Fibroblast of the aortic adventitia (primary cell): ENCODE measurements around the gene MUSK. TPM values are rescaled to one million over a fixed set of nuclear protein-coding genes. Genes with fewer than 3 reads are reported as not detected.
A peak's percentile ranks its signal among the peaks of the same experiment; 100 is the strongest.
"Not testable (repeated sequence)": the region's sequence is repeated elsewhere in the genome, so short reads cannot be mapped to it uniquely, and the experiment has no call there.

ENCODE experiments used
- DNase-seq: peaks from one replicate; pipeline ENCODE4 v3.0.0-alpha.2; 2010; ENCODE audit warnings: low read depth
- H3K4me3 ChIP-seq: 2 replicates; pipeline ENCODE4 v1.5.1; 2011; ENCODE audit warnings: low read depth, mild to moderate bottlenecking, control low read depth, low read length, moderate library complexity
- CTCF ChIP-seq: IDR thresholded peaks from 2 replicates; pipeline ENCODE4 v1.5.1; 2011; ENCODE audit warnings: mild to moderate bottlenecking, low read length, control low read depth, inconsistent platforms; ENCODE audit not compliant: insufficient read depth
- total RNA-seq: library from RNA; depleted of rRNA; stranded (reverse); fragments of >200 nt; gene quantifications from 2 replicates; pipeline ENCODE4 v1.2.3, GENCODE V29; 2012; ENCODE audit warnings: low replicate concordance

MUSK gene
- total RNA-seq, 1 donor = 1.4 TPM

GRCh38 chr9:110812886-110813285, 144.3 kb downstream of the MUSK start:
- TF ChIP-seq CTCF = no peak
- no peak for DNase-seq
- no peak overlapping the region for H3K4me3 ChIP-seq

GRCh38 chr9:110814159-110814558, 145.6 kb downstream of the MUSK start:
- no peak overlapping the region for H3K4me3 ChIP-seq
- no peak for TF ChIP-seq CTCF
- DNase-seq = peak; percentile 23

GRCh38 chr9:110815361-110815760, 146.8 kb downstream of the MUSK start:
- peak; percentile 38 for DNase-seq
- H3K4me3 ChIP-seq = no peak overlapping the region
- no peak for TF ChIP-seq CTCF

- TF ChIP-seq CTCF = no peak
- H3K4me3 ChIP-seq = no peak overlapping the region
Measured at GRCh38 chr9:110820381-110820780, 151.8 kb downstream of the MUSK start.

GRCh38 chr9:110821064-110821463, 152.5 kb downstream of the MUSK start:
- peak; percentile 70 for DNase-seq
- H3K4me3 ChIP-seq = no peak overlapping the region
- no peak for TF ChIP-seq CTCF

More at GRCh38 chr9:110820381-110820780, 151.8 kb downstream of the MUSK start:
- peak; percentile 49 for DNase-seq

- not testable (repeated sequence) for H3K4me3 ChIP-seq
Measured at GRCh38 chr9:110825129-110825528, 156.5 kb downstream of the MUSK start.

GRCh38 chr9:110825950-110826349, 157.4 kb downstream of the MUSK start:
- no peak for DNase-seq
- no peak for TF ChIP-seq CTCF
- H3K4me3 ChIP-seq = no peak overlapping the region

More at GRCh38 chr9:110825129-110825528, 156.5 kb downstream of the MUSK start:
- DNase-seq = not testable (repeated sequence)

GRCh38 chr9:110826400-110826799, 157.8 kb downstream of the MUSK start:
- H3K4me3 ChIP-seq, DNase-seq: not testable (repeated sequence)
